Measurements from ENCODE around the gene CREB5. TPM values are rescaled to one million over a fixed set of nuclear protein-coding genes. Genes with fewer than 3 reads are reported as not detected.

The CREB5 gene
- total RNA-seq, 1 experiment from 2014 or later: 5.2 TPM

DNA sequence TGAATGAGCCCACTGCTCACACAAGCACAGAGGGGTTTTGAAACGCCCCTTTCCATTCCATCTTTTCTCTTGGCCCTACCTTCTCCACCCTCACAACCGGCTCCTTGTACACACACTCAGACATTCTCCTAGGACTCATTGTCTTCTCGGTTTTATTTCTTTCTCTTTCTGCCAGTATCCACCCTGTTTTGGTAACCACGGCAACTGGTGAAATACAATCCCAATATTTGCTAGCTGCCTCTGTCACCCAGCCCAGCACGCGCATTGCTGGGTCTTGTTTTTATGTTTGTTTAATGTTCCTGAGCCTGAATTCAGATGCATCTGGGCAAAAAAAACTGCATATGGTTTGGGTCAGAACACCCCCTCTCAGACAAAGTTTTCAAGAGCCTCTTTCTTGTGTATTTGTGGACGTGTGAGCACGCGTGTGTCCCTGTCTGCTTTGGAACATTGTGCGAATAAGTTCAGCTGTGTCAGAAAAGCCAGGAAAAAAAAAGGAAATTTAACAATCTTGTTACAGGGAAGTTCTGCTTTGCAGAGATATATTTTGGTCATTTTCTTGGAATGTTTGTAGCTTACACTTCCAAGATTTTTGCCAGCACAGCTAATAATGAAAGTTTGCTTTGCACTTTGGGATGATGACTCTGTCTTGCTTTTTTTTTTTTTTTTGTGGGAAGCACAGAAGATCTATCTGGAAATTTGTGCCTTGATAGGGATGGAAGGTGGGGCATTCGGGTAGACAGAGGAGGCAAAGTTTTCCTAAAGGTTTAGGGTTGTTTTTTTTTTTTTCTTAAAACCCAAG is 320.0 kb downstream of the CREB5 start:
- Histone ChIP-seq H3K27ac (ENCODE audit: low read length) (no peak overlapping the region), H3K9ac (ENCODE audit: low read length) (no peak overlapping the region), H2AFZ (ENCODE audit: low read length) (no peak overlapping the region), H3K9me2 (replicated peaks; ENCODE audit: low read length) (no peaks in the 10 kb centered on the region), H3K27me3 (ENCODE audit: low read length) (no peaks in the 10 kb centered on the region), H3K36me3 (ENCODE audit: low read depth, low read length) (no peaks in the 10 kb centered on the region), H3K4me1 (ENCODE audit: insufficient read depth, low read length) (peaks cover 38% of the 10 kb centered on the region), H3K79me2 (ENCODE audit: low read length) (no peaks in the 10 kb centered on the region), H3F3A (ENCODE audit: low read length, unreplicated experiment) (no peaks in the 10 kb centered on the region), H3K9me3 (ENCODE audit: low read length) (no peaks in the 10 kb centered on the region), H4K20me1 (ENCODE audit: low read length) (no peaks in the 10 kb centered on the region), H3K4me2 (ENCODE audit: low read length) (no peak overlapping the region), H3K4me3 (ENCODE audit: low read length) (no peak overlapping the region)
- DNase-seq (peak; percentile 46), ATAC-seq (peak; percentile 38)
- CTCF ChIA-PET: interaction anchor here (0.6 to 0.8 kb wide), 2 partner anchors 22 to 199 kb away, joined by 3 to 8 read pairs; no protein-coding TSS in a partner anchor
- POLR2A ChIA-PET (ENCODE audit: unreplicated experiment): interaction anchor here (0.6 kb wide), 1 partner anchor 15 kb away, joined by 13 read pairs; no protein-coding TSS in a partner anchor
- no peak for TF ChIP-seq EZH2phosphoT487 (IDR thresholded peaks at IDR 0.05; ENCODE audit: borderline replicate concordance, low read length)
- intact Hi-C loops (cut with micrococcal nuclease): no loop called here
- no TSS peak for BruUV-seq (replicated peaks)

DNA sequence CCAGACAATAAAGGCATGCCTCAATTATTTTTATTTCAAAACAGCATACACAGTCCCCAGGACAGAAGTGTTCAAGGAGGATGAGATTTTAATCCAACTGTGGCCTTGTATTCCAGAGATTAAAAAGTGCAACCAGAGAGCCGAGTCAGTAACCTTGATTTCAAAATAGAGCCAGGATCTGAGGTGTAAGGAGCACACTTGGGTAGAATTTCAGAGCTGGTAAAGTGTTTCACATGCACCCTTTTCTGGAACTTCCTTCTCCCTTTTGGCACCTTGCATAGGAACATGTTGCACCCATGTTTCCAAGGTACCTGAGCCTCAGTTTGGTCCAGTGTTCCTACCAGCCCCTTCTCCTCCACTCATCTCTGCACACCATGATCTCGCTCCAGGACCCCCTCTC is 320.7 kb downstream of the CREB5 start:
- H3K27ac ChIP-seq (ENCODE audit: low read length): no peak overlapping the region
- no TSS peak for BruUV-seq (replicated peaks)
- H4K20me1 ChIP-seq (ENCODE audit: low read length): no peaks in the 10 kb centered on the region
- intact Hi-C loops (cut with micrococcal nuclease): no loop called here
- no peaks in the 10 kb centered on the region for H3F3A ChIP-seq (ENCODE audit: low read length, unreplicated experiment)
- ChIA-PET POLR2A (ENCODE audit: unreplicated experiment) (no interaction called here), CTCF (interaction anchor here (0.6 kb wide), 1 partner anchor 23 kb away, joined by 3 read pairs; no protein-coding TSS in a partner anchor)
- H3K4me1 ChIP-seq (ENCODE audit: insufficient read depth, low read length): peaks cover 38% of the 10 kb centered on the region
- no peaks in the 10 kb centered on the region for H3K36me3 ChIP-seq (ENCODE audit: low read depth, low read length)
- no peak for ATAC-seq
- H3K4me3 ChIP-seq (ENCODE audit: low read length): no peak overlapping the region
- no peak overlapping the region for H3K9ac ChIP-seq (ENCODE audit: low read length)
- DNase-seq: no peak
- H3K9me2 ChIP-seq (replicated peaks; ENCODE audit: low read length): no peaks in the 10 kb centered on the region
- H2AFZ ChIP-seq (ENCODE audit: low read length): no peak overlapping the region
- TF ChIP-seq EZH2phosphoT487 (IDR thresholded peaks at IDR 0.05; ENCODE audit: borderline replicate concordance, low read length) (no peak), EZH2 (IDR thresholded peaks at IDR 0.05; ENCODE audit: low read length, unreplicated experiment) (no peak)
- TF ChIP-seq, protein P1, sequence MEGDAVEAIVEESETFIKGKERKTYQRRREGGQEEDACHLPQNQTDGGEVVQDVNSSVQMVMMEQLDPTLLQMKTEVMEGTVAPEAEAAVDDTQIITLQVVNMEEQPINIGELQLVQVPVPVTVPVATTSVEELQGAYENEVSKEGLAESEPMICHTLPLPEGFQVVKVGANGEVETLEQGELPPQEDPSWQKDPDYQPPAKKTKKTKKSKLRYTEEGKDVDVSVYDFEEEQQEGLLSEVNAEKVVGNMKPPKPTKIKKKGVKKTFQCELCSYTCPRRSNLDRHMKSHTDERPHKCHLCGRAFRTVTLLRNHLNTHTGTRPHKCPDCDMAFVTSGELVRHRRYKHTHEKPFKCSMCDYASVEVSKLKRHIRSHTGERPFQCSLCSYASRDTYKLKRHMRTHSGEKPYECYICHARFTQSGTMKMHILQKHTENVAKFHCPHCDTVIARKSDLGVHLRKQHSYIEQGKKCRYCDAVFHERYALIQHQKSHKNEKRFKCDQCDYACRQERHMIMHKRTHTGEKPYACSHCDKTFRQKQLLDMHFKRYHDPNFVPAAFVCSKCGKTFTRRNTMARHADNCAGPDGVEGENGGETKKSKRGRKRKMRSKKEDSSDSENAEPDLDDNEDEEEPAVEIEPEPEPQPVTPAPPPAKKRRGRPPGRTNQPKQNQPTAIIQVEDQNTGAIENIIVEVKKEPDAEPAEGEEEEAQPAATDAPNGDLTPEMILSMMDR (conservative IDR thresholded peaks at IDR 0.05; ENCODE audit: low read depth, low read length): no peak
- H3K4me2 ChIP-seq (ENCODE audit: low read length): no peak overlapping the region
- no peaks in the 10 kb centered on the region for H3K79me2 ChIP-seq (ENCODE audit: low read length)
- no peaks in the 10 kb centered on the region for H3K27me3 ChIP-seq (ENCODE audit: low read length)
- H3K9me3 ChIP-seq (ENCODE audit: low read length): no peaks in the 10 kb centered on the region

- H3K4me3 ChIP-seq (ENCODE audit: low read length): no peak overlapping the region
- BruUV-seq (replicated peaks): no TSS peak
- H3K27ac ChIP-seq (ENCODE audit: low read length): no peak overlapping the region
- H3K79me2 ChIP-seq (ENCODE audit: low read length): no peaks in the 10 kb centered on the region
- H3K36me3 ChIP-seq (ENCODE audit: low read depth, low read length): no peaks in the 10 kb centered on the region
- no peaks in the 10 kb centered on the region for H3K9me3 ChIP-seq (ENCODE audit: low read length)
- no peaks in the 10 kb centered on the region for H4K20me1 ChIP-seq (ENCODE audit: low read length)
- TF ChIP-seq EZH2phosphoT487 (IDR thresholded peaks at IDR 0.05; ENCODE audit: borderline replicate concordance, low read length) (no peak), EZH2 (IDR thresholded peaks at IDR 0.05; ENCODE audit: low read length, unreplicated experiment) (no peak)
- TF ChIP-seq, protein P1 (conservative IDR thresholded peaks at IDR 0.05; ENCODE audit: low read depth, low read length): no peak
- no peak for ATAC-seq
- no peak overlapping the region for H3K4me2 ChIP-seq (ENCODE audit: low read length)
- no peaks in the 10 kb centered on the region for H3K9me2 ChIP-seq (replicated peaks; ENCODE audit: low read length)
- ChIA-PET POLR2A (ENCODE audit: unreplicated experiment) (no interaction called here), CTCF (no interaction called here)
- no peak for DNase-seq
- no peaks in the 10 kb centered on the region for H3K27me3 ChIP-seq (ENCODE audit: low read length)
- H3K4me1 ChIP-seq (ENCODE audit: insufficient read depth, low read length): no peaks in the 10 kb centered on the region
- H3K9ac ChIP-seq (ENCODE audit: low read length): no peak overlapping the region
- H3F3A ChIP-seq (ENCODE audit: low read length, unreplicated experiment): no peaks in the 10 kb centered on the region
- no peak overlapping the region for H2AFZ ChIP-seq (ENCODE audit: low read length)
- intact Hi-C loops (cut with micrococcal nuclease): no loop called here
Measured at GRCh38 chr7:28738412-28738811, 326.1 kb downstream of the CREB5 start.

Data from PC-3 (cell line).